ENCODE results near the gene MLF1.

GRCh38 chr3:158625881-158626280, 54.9 kb downstream of the MLF1 start:
- TF ChIP-seq CTCF (IDR thresholded peaks at IDR 0.05) (no peak), POLR2A (IDR thresholded peaks at IDR 0.05) (no peak), POLR2AphosphoS5 (IDR thresholded peaks at IDR 0.05) (no peak)
